NCI-H1105 (cell line): Measurements from ENCODE around the gene VASN.
A peak's percentile ranks its signal among the peaks of the same experiment; 100 is the strongest.
"Not testable (repeated sequence)": the region's sequence is repeated elsewhere in the genome, so short reads cannot be mapped to it uniquely, and the experiment has no call there.

Source experiments
- DNase-seq: peaks from one replicate; lab custom pipeline; 2025; lab: John Stamatoyannopoulos, UW

Gene VASN

GRCh38 chr16:4337540-4338088 lies 34.0 kb upstream of the VASN start:
- DNase-seq, result no peak

GRCh38 chr16:4338125-4338582 lies 33.5 kb upstream of the VASN start:
- DNase-seq, result no peak

DNA sequence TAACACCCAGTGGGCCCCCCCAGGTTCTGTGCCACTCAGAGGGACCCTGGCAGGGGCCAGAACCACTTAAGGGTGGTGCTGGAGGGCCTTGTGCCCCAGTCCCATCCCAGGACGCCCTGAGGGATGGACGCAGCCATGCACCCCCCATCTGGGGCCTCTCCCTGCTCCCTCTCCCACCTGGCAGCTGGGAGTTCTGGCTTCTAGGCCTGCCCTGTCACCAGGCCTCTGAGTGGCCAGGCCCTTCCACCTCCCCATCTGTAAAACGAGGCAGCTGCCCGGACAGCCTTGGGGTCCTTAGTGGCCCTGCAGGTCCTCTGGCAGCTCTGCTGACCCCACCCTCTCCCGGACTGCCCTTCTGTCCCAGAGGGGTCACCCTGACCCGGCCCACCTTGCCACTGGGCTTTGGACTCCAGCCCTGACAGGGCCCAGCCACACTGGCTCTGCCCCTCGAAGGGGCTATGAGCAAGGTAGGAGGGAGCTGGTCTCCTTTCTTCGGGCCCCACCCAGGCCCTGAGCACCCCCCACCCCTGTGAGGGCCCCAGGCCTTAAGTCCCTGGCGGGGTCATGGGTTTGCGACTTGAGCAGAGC lies 32.8 kb upstream of the VASN start:
- no peak for DNase-seq

DNA sequence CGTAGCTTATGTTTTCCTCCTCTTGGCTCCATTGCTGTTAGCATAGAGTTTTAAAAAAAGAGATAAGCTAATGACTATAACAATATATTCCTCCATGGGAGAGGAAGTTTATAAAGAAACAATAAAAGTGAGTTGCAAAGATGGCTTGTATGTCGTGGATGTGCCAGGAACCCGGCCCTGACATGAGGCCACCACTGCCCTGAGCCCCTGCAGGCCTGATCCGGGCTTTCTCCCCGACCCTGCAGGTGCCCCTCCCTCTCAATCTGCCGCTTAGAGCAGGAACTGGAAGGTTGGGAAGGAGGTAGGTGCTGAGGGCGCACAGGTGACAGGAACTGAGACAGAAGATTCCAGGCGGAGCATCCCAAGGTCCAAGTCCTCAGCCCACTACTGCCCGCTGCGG lies 32.2 kb upstream of the VASN start:
- no peak for DNase-seq

GRCh38 chr16:4339909-4340308 lies 31.7 kb upstream of the VASN start:
- DNase-seq, result peak; percentile 42

DNA sequence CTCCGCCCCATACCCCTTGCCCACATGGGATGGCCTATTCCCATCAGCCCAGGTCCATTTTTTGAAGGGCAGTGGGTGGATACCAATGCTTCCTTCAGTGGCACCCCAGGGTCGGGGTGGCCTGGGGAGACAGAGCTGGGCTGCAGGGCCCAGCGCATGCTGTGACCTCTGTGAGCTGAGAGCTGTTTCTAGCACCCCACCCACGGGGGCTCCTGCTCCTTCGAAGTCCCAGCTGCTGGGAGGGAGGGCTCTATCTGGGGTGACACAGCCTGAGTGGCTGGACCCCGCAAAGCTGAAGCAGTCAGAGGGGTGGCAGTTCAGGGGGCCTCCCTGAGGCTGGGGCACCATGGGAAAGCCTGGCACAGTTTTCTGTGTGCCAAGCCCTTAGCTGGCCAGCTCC lies 31.2 kb upstream of the VASN start:
- DNase-seq, result no peak

DNA sequence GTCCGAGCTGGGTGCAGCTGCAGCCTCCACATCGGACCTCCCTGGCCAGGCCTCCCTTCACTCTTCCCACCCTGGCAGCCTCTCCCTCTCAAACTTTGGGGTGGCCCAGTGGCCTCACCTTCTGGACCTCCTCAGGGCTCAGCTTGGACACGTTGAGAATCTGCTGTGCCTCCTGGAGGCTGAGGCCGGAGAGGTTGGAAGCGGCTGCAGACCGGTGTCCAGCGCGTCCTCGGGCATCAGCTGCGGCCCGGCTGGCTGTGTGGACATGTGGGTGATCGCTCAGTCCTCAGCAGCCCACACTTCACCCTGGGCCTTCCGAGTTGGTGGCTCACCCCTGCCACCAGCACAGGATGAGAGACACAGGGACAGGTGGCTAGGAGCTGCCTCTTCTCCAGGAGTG lies 30.4 kb upstream of the VASN start:
- no peak for DNase-seq

DNA sequence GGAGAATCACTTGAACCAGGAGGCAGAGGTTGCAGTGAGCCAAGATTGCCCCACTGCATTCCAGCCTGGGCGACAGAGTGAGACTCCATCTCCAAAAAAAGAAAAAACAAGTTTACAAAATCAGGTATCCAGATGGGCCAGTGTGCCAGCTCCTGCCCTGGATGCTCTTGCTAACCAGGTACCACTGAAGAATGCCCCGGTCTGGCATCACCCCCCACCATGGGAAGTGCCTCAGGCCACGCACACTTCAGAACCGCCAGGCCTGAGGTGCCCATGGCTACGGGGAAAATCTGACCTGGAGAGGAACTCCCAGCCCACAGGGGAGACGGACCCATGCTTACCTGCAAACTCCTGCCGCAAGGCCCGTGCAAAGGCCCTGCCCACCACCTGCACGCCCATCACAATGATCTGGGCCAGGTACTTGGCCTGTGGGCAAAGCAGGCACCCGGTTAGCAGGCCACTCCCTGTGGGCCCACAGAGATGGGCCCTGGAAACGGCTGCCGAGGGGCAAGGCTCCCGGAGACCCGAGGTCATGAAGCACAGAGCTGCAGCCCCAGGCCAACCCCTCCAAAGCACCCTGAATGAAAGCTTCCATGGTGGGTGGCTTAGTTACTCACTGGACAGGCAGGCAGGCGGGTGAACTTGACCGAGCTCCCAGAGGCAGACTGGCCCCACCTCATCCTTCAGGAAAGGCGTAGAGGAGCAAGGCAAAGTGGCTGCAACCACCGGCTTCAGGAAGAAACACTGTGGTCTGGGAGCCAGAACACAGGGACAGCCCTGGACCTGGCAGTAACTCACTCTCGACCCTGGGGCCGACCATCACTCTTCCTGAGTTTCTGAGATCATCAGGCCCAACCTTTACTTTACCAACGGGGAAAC lies 28.5 kb upstream of the VASN start:
- no peak for DNase-seq

DNA sequence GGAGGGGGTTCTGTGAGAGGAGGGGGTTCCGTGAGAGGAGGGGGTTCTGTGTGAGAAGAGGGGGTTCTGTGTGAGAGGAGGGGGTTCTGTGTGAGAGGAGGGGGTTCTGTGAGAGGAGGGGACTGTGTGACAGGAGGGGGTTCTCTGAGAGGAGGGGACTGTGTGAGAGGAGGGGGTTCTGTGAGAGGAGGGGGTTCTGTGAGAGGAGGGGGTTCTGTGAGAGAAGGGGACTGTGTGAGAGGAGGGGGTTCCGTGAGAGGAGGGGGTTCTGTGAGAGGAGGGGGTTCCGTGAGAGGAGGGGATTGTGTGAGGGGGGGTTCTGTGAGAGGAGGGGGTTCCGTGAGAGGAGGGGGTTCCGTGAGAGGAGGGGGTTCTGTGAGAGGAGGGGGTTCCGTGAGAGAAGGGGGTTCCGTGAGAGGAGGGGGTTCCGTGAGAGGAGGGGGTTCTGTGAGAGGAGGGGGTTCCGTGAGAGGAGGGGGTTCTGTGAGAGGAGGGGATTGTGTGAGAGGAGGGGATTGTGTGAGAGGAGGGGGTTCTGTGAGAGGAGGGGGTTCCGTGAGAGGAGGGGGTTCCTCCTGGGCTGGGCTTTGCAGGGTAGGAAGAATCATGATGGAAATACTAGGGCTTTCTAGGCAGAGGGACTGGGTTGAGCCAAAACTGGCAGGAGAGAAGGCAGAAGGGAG lies 27.2 kb upstream of the VASN start:
- not testable (repeated sequence) for DNase-seq

- peak; percentile 52 for DNase-seq
Measured at GRCh38 chr16:4344983-4345835, 26.4 kb upstream of the VASN start.

DNA sequence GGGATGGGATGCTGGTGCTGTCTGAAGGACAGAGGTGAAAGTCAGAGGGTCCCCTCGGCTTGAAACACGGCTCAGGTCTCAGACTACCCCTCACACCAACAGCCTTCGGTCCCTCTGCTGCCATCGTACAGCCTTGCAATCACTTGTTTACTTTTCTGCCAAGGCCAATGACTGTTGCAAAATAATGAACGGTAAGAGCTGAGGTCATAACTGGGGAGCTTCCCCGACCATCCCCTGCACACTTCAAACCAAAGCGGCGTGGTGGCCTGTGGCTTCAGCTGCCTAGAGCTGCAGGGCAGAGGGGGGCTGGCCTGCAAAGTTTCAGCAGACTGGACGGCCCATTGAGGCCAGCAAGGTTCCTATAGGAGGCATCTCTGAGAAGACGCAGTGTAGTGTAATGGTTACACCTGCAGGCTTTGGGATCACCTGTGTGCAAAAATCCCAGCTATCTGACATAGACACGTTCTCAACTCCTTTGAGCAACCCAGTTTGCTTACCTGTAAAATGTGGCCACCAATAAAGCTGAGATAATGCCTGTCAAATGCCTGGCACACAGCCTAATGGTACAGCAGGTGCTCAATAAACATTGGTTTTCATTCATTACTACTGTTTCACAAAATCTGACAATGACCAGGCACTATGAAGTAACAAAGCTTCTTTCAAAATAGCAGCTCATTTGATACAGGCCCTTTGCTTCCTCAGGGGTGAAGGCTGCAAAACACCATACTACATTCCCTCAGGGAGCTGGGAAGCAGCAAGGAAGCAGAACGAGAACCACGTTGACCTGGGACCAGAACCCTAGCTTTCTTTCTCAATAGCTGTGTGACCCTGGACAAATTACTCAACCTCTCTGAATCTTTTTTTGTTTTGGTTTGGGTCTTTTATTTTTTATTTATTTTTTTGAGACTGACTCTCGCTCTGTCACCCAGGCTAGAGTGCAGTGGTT lies 25.5 kb upstream of the VASN start:
- no peak for DNase-seq

DNA sequence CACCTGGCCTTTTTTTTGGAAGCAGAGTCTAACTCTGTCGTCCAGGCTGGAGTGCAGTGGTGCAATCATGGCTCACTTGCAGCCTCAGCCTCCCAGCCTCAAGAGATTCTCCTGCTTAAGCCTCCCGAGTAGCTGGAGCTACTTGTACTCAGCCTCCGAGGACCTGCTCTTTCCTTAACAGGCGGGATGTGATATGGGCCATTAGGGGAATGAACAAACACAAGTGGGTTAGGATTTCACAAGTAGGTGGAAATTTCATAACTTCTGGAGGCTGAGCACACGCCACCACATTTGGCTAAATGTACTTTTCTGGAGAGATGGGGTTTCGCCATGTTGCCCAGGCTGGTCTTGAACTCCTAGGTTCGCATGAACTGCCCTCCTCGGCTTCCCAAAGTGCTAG lies 24.6 kb upstream of the VASN start:
- DNase-seq, result no peak

DNA sequence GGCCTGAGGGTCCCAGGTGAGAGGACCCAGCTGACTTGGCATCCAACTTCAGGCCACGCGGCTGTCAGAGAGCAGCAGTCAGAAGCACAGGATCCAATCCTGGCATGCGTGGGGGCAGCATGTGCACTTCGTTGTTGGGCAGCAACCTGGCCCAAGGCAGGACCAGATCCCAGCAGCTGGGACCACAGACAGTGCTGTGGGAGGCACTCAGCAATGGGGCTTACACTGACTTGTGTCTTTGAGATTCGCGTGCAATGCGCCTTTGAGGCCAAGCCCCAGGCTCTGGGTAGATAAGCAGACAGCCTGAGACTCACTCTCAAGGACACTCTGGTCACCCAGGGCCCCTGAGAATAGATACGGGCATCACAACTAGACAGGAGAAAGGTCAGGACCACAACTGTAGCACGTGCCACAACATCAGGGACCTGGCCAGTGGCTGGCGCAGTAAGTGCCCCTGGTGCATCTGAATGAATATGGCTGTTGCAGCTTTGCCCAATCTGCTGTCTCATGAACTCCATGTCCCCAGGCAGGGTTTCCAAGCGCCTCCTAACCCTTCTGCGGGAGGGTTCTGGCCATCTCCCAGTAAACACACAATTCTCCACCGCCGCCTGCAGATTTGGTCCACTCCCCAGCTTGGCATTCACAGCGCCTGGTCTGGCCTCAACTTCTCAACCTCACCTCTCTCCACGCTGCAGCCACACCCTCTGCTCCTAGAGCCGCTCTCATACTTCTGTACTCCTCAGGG lies 23.7 kb upstream of the VASN start:
- DNase-seq, result no peak

DNA sequence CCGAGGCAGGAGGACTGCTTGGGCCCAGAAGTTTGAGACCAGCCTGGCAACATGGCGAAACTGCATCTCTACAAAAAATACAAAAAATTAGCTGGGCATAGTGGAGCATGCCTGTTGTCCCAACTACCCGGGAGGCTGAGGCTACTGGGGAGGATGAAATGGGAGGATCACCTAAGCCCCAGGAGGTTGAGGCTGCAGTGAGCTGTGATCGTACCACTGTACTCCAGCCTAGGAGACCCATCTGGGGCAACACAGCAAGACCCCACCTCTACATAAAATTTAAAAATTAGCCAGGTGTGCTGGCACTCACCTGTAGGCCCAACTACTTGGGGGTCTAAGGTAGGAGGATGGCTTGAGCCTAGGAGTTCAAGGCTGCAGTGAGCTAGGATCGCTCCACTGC lies 22.3 kb upstream of the VASN start:
- DNase-seq, result no peak

GRCh38 chr16:4350365-4350786 lies 21.3 kb upstream of the VASN start:
- DNase-seq, result no peak

DNA sequence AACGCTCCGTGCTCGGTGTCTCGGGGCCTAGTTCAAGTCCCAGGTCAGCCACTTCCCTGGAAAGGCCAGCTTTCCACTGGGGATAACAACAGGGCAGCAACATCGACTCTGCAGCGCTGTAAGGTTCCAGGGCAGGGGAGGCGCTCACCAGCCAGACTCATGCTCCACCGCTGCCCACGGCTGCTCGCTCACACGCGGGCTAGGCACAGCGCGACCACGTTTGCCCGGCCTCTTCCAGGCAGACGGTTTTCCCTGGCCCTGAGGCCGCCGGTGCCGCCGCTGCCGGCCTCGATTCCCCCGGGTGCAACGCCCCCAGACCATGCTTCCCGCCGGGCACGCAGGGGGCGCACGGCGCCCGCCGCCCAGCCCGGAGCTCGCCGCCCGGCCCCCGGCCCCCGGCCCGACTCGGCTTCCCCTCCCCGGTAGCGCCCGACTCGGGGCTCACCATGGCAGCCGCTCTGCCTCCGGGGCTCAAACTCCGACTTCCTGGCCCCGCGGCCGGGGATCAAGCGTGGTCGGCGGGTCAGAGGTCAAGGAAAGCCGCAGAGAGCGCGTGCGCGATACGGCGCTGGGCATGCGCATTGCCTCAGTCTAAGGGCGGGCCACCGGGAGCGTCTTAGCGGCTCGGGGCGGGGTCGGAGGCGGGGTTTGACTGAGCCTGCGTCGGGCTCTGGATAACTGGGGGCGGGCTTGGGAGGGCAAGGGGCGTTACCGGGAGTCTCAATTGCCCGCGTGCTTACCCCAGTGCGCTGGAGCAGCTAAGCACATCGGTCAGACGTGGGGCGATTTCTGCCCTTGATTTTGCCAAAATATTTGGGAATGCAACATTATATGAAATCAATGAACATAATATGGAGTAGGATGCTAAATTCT lies 20.6 kb upstream of the VASN start, which contains the start of gene PAM16:
Gene PAM16, minus strand, starts transcription at position 535 of the 873 bp plus-strand sequence. Its CDS starts 87 bp downstream, at position 448.
- DNase-seq, result peak; percentile 81

- no peak for DNase-seq
Measured at GRCh38 chr16:4351880-4352279, 19.8 kb upstream of the VASN start.

- no peak for DNase-seq
Measured at GRCh38 chr16:4352843-4353242, 18.8 kb upstream of the VASN start.

- DNase-seq, result no peak
Measured at GRCh38 chr16:4353675-4354074, 18.0 kb upstream of the VASN start.
